Transverse colon (tissue), 4 donors: ENCODE results near the gene HSPA1B. TPM values are rescaled to one million over a fixed set of nuclear protein-coding genes. Genes with fewer than 3 reads are reported as not detected.
"Not testable (repeated sequence)": the region's sequence is repeated elsewhere in the genome, so short reads cannot be mapped to it uniquely, and the experiment has no call there.

ENCODE experiments used
- DNase-seq: peaks from one replicate; pipeline ENCODE4 v3.0.0-alpha.2; 2019
- H3K27ac ChIP-seq, 4 donors: fragments of 200-600 bp; sonication (generic); 2 replicates each; pipeline ENCODE4 v1.5.1; 2016 to 2018; ENCODE audit warnings: inconsistent platforms in 4 of 4
- H3K27me3 ChIP-seq: fragments of 200-600 bp; sonication (generic); 2 replicates; pipeline ENCODE4 v1.5.1; 2017; ENCODE audit warnings: inconsistent platforms
- H3K36me3 ChIP-seq, 4 donors: fragments of 200-600 bp; sonication (generic); 2 replicates each; pipeline ENCODE4 v1.5.1; 2017 to 2019; ENCODE audit warnings: inconsistent platforms in 4 of 4
- H3K4me1 ChIP-seq, 4 donors: fragments of 200-600 bp; sonication (generic); 2 replicates each; pipeline ENCODE4 v1.5.1; 2017 to 2020; ENCODE audit warnings: inconsistent platforms in 4 of 4
- H3K4me3 ChIP-seq, 4 donors: fragments of 200-600 bp; sonication (generic); 1 replicate in 1 of 4; 2 replicates in 3 of 4; pipeline versions ENCODE4 v1.5.1 to v1.6.1; 2017 to 2019; ENCODE audit warnings: inconsistent platforms in 4 of 4
- H3K9me3 ChIP-seq, 2 donors: fragments of 200-600 bp; sonication (generic); 2 replicates each; pipeline ENCODE4 v1.5.1; 2017 to 2019; ENCODE audit warnings: inconsistent platforms in 2 of 2
- CTCF ChIP-seq, 5 experiments: fragments of 200-600 bp in 3 of 5; fragments of 450-650 bp in 2 of 5; sonication (generic) in 3 of 5; IDR thresholded peaks; 1 replicate in 2 of 5; 2 replicates in 3 of 5; pipeline ENCODE4 v1.5.1; 2016 to 2017; ENCODE audit warnings: antibody characterized with exemption in 5 of 5, inconsistent platforms in 3 of 5, mild to moderate bottlenecking in 2 of 5, moderate library complexity in 1 of 5
- EP300 ChIP-seq: sonication (generic); formaldehyde crosslinking; IDR thresholded peaks from one replicate; pipeline ENCODE4 v1.6.1; 2017; ENCODE audit warnings: antibody characterized with exemption, low read depth
- POLR2A ChIP-seq: fragments of 450-650 bp; IDR thresholded peaks from one replicate; pipeline ENCODE4 v1.6.1; 2016; ENCODE audit warnings: antibody characterized with exemption, mild to moderate bottlenecking, moderate library complexity
- POLR2AphosphoS5 ChIP-seq, 3 donors: sonication (generic); formaldehyde crosslinking; IDR thresholded peaks; one replicate each; pipeline ENCODE4 v1.6.1; 2016; ENCODE audit warnings: antibody characterized with exemption in 3 of 3
- WGBS, 2 donors: methylation state at CpG; one replicate each; pipeline ENCODE4 v1.1.5; 2018; ENCODE audit warnings: low coverage in 1 of 2; 5-methylcytosine and 5-hydroxymethylcytosine counted together
- in situ Hi-C, 4 donors: fragments of 200-750 bp; cut with MboI; loops; one replicate each; pipeline versions ENCODE4 v1.15.0 to v1.15.1; 2017; ENCODE audit warnings: low sequenced_read_pairs in 3 of 4, low pct_ligation_motif_present in 1 of 4, low pct_unique_long_range_greater_than_20kb in 1 of 4
- intact Hi-C: fragments of 100-400 bp; cut with DNase I; formaldehyde crosslinking; loops from one replicate; pipeline ENCODE4 v1.15.1; 2023; ENCODE audit warnings: low total_unique reads
- total RNA-seq, 4 donors: library from RNA; depleted of rRNA; stranded (reverse); fragments of >200 nt; gene quantifications; one replicate each; pipeline ENCODE4 v1.1.0, GENCODE V29; 2016

Gene HSPA1B
- total RNA-seq, 4 donors from 2014 or later = 104 to 471 (median 278) TPM

- peaks cover 7 to 22% (median 10%) of the 10 kb centered on the region in 4 donors for H3K4me1 ChIP-seq
- 56 to 80% methylated on average over 1 to 17 of the region's 17 CpGs for WGBS, 2 donors
- peaks cover 0 to 19% (median 7%) of the 10 kb centered on the region in 4 donors for H3K36me3 ChIP-seq
- H3K27ac ChIP-seq = peak overlapping the region; percentile 84 to 94 (median 88)
- in situ Hi-C loops (no loop called here), intact Hi-C loops (loop anchor here (5.0 kb wide), 1 partner anchor 1185 kb away; no protein-coding TSS in a partner anchor)
- TF ChIP-seq POLR2AphosphoS5 (IDR thresholded peaks at IDR 0.05) = no peak
- no peak for TF ChIP-seq POLR2A
- TF ChIP-seq CTCF (IDR thresholded peaks at IDR 0.05) = no peak
- no peak for TF ChIP-seq EP300
- H3K27me3 ChIP-seq = no peaks in the 10 kb centered on the region
- H3K4me3 ChIP-seq = peak overlapping the region; percentile 56 to 88 (median 66)
- DNase-seq = no peak
- no peaks in the 10 kb centered on the region for H3K9me3 ChIP-seq
Measured at GRCh38 chr6:31861919-31862343, 34.4 kb downstream of the HSPA1B start.

- peak; percentile 99 for DNase-seq
- TF ChIP-seq CTCF (IDR thresholded peaks at IDR 0.05) = no peak
- TF ChIP-seq POLR2A = peak; percentile 96
- TF ChIP-seq POLR2AphosphoS5 (IDR thresholded peaks at IDR 0.05) = peak; percentile 96 to 97 (median 97)
- TF ChIP-seq EP300 = no peak
- intact Hi-C loops = loop anchor here (5.0 kb wide), 1 partner anchor 1185 kb away; no protein-coding TSS in a partner anchor
- Histone ChIP-seq H3K4me1 (peaks cover 7 to 22% (median 10%) of the 10 kb centered on the region in 4 donors), H3K4me3 (peak within 1 kb of the TSS; percentile 56 to 88 (median 66)), H3K27me3 (no peaks in the 10 kb centered on the region), H3K9me3 (no peaks in the 10 kb centered on the region), H3K27ac (peak within 1 kb of the TSS; percentile 84 to 94 (median 88)), H3K36me3 (peaks cover 0 to 19% (median 7%) of the 10 kb centered on the region in 4 donors)
- in situ Hi-C loops = no loop called here
- WGBS, 2 donors = 0 to 1% methylated on average over 12 to 64 of the region's 64 CpGs
Measured at GRCh38 chr6:31862344-31863235, 35.1 kb downstream of the HSPA1B start, which contains the start of gene NEU1. Gene NEU1, minus strand, starts transcription at chr6:31862821. Its CDS starts 45 bp downstream, at chr6:31862776.

GRCh38 chr6:31864123-31864562 lies 36.6 kb downstream of the HSPA1B start:
- H3K9me3 ChIP-seq, in situ Hi-C loops, H3K27me3 ChIP-seq, DNase-seq: not testable (repeated sequence)
- 21 to 50% methylated on average over 2 to 16 of the region's 16 CpGs for WGBS, 2 donors
- Histone ChIP-seq H3K27ac (peak overlapping the region; percentile 84 to 94 (median 86)), H3K4me1 (peaks cover 7 to 22% (median 10%) of the 10 kb centered on the region in 4 donors), H3K4me3 (peak overlapping the region; percentile 8 to 50 (median 21)), H3K36me3 (peaks cover 0 to 15% (median 4%) of the 10 kb centered on the region in 4 donors)
- intact Hi-C loops = loop anchor here (5.0 kb wide), 1 partner anchor 1187 kb away; no protein-coding TSS in a partner anchor

GRCh38 chr6:31864818-31865204 lies 37.3 kb downstream of the HSPA1B start:
- Histone ChIP-seq H3K4me3 (no peak overlapping the region), H3K27ac (no peak overlapping the region), H3K36me3 (peaks cover 0 to 8% (median under 1%) of the 10 kb centered on the region in 4 donors), H3K4me1 (peaks cover 7 to 22% (median 10%) of the 10 kb centered on the region in 4 donors), H3K27me3 (no peaks in the 10 kb centered on the region), H3K9me3 (no peaks in the 10 kb centered on the region)
- intact Hi-C loops = loop anchor here (5.0 kb wide), 1 partner anchor 1188 kb away; no protein-coding TSS in a partner anchor
- in situ Hi-C loops = no loop called here
- 88 to 100% methylated on average over 6 to 8 of the region's 8 CpGs for WGBS, 2 donors
- DNase-seq = no peak
- TF ChIP-seq POLR2A (no peak), CTCF (IDR thresholded peaks at IDR 0.05) (no peak), EP300 (no peak), POLR2AphosphoS5 (IDR thresholded peaks at IDR 0.05) (no peak)
